ENCODE data around the gene MFN2.
"Not testable (repeated sequence)": the region's sequence is repeated elsewhere in the genome, so short reads cannot be mapped to it uniquely, and the experiment has no call there.

Gene MFN2

DNA sequence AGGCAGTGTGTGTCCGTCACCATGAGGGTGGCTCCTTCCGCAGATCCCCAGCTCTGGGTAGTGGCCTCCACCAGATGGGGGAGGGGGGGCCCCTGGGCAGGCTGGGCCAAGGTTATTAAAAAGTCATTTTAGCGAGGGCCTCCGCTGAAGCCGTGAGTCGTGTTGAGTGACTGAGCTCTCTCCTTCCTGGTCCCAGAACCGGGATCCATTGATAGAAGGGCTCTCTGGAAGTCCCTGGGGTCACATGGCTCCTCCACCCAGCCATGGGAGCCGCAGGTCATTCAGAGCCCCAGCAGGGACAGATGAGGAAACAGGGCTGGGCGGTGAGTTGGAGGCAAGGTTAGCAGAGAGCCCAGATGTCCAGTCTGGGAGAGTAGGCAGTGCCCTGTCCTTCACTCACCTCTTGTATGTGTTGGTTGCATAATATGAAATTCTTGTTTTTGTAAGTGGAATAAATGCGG is 51.9 kb downstream of the MFN2 start:
- ChIA-PET CTCF (interaction anchor here (0.7 to 1.0 kb wide), 3 partner anchors 9 to 196 kb away, joined by 3 to 4 read pairs (median 3); no protein-coding TSS in a partner anchor), POLR2A (interaction anchor here (0.6 to 4.2 kb wide), 3 partner anchors 13 to 384 kb away, joined by 4 to 32 read pairs (median 5); partner anchors contain the start of gene MIIP)
- H3K27ac ChIP-seq (ENCODE audit: extremely low read depth, low read depth, low read length) = no peak overlapping the region
- H3K4me1 ChIP-seq (ENCODE audit: control insufficient read depth, insufficient read depth, low read length) = no peaks in the 10 kb centered on the region
- no peak overlapping the region for H3K4me3 ChIP-seq (ENCODE audit: low read depth, low read length)
- TF ChIP-seq ZNF140 (tag by site-specific recombination; IDR thresholded peaks at IDR 0.05) (no peak), ZSCAN23 (tag by site-specific recombination; IDR thresholded peaks at IDR 0.05) (no peak), KLF7 (tag by site-specific recombination; IDR thresholded peaks at IDR 0.05; ENCODE audit: borderline replicate concordance) (no peak), GLI2 (tag by site-specific recombination; IDR thresholded peaks at IDR 0.05; ENCODE audit: borderline replicate concordance, low read depth) (no peak)
- TF ChIP-seq, protein P1, sequence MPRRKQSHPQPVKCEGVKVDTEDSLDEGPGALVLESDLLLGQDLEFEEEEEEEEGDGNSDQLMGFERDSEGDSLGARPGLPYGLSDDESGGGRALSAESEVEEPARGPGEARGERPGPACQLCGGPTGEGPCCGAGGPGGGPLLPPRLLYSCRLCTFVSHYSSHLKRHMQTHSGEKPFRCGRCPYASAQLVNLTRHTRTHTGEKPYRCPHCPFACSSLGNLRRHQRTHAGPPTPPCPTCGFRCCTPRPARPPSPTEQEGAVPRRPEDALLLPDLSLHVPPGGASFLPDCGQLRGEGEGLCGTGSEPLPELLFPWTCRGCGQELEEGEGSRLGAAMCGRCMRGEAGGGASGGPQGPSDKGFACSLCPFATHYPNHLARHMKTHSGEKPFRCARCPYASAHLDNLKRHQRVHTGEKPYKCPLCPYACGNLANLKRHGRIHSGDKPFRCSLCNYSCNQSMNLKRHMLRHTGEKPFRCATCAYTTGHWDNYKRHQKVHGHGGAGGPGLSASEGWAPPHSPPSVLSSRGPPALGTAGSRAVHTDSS (tag by site-specific recombination; IDR thresholded peaks at IDR 0.05) = no peak
- no peaks in the 10 kb centered on the region for H3K9me3 ChIP-seq (ENCODE audit: control insufficient read depth, insufficient read depth, low read depth, low read length)
- H3K36me3 ChIP-seq (ENCODE audit: control insufficient read depth in 2 of 2, insufficient read depth in 1 of 2, low read length in 2 of 2) = peaks cover 0 to 45% of the 10 kb centered on the region in 2 experiments; a peak in 2 of 3 replicates

DNA sequence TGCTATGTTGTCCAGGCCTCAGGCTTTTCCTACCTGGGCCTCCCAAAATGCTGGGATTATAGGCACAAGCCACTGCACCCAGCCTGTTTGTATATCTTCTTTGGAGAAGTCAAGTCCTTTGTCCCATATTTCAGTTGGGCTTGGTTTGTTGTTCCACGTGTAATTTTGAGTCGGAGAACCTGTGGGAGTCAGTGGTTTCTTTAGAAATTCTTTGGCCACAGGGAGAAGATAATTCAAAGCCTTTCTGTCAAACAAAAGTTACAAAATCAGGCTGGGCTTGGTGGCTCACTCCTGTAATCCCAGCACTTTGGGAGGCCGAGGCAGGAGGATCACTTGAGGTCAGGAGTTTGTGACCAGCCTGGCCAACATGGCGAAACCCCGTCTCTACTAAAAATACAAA is 53.2 kb downstream of the MFN2 start:
- H3K36me3 ChIP-seq (ENCODE audit: control insufficient read depth in 2 of 2, insufficient read depth in 1 of 2, low read length in 2 of 2) = peaks cover 0 to 33% of the 10 kb centered on the region in 2 experiments; a peak in 1 of 3 replicates
- CTCF ChIA-PET = interaction anchor here (1.0 kb wide), 1 partner anchor 31 kb away, joined by 3 read pairs; no protein-coding TSS in a partner anchor

DNA sequence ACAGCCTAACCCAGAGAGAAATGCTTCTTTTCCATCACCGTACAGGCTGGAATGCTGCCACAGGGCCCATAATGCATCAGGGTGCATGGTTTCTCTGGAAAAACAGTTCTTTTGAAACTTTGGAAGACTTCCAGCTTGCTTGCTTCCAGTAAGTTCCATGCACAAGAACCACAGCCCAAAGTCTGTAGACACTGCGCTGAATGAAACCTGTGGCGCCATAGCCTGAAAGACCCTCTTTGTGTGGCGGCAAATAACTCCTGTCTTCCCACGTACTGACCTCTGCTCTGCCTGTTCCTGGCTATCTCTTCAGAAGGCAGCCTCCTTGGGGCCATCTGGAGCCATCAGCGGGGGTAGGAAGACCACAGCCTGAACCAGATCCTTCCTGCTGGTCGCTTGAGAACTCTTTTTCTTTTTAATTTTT is 54.1 kb downstream of the MFN2 start:
- H3K27ac ChIP-seq (ENCODE audit: extremely low read depth, low read depth, low read length) = no peak overlapping the region

More for the DNA sequence above, 53.2 kb downstream of the MFN2 start:
- not testable (repeated sequence) for H3K27ac ChIP-seq (ENCODE audit: extremely low read depth, low read depth, low read length); H3K4me3 ChIP-seq (ENCODE audit: low read depth, low read length); H3K9me3 ChIP-seq (ENCODE audit: control insufficient read depth, insufficient read depth, low read depth, low read length); H3K4me1 ChIP-seq (ENCODE audit: control insufficient read depth, insufficient read depth, low read length)
- POLR2A ChIA-PET = interaction anchor here (0.7 kb wide), 1 partner anchor 12 kb away, joined by 3 read pairs; no protein-coding TSS in a partner anchor

DNA sequence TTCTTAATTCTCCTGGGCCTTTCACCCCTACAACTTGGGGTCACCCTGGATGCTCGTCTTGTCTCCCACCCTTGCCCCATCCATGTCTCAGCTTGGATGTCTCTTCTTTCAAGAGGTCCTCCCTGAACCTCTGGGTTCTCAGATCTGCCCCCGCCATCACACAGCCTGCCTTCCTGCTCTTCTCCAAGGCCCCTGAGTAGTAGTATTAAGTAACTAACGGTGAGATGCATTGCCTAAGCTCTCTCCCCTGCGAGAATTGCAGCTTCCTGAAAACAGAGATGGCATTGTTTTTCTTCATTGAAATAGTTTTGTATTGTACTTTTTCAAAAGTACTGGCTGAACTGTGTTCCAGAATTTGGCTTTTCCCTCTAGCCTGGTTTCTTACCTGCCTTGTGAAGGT is 55.1 kb downstream of the MFN2 start:
- CTCF ChIA-PET = no interaction called here
- Histone ChIP-seq H3K4me3 (ENCODE audit: low read depth, low read length) (no peak overlapping the region), H3K36me3 (ENCODE audit: control insufficient read depth in 2 of 2, insufficient read depth in 1 of 2, low read length in 2 of 2) (peaks cover 0 to 14% of the 10 kb centered on the region in 2 experiments; a peak in 1 of 3 replicates), H3K27ac (ENCODE audit: extremely low read depth, low read depth, low read length) (no peak overlapping the region), H3K9me3 (ENCODE audit: control insufficient read depth, insufficient read depth, low read depth, low read length) (no peaks in the 10 kb centered on the region), H3K4me1 (ENCODE audit: control insufficient read depth, insufficient read depth, low read length) (0 out of 2 replicates have a peak, but pooled peaks cover 1% of the 10 kb centered on the region)
- POLR2A ChIA-PET = no interaction called here
- TF ChIP-seq KLF7 (tag by site-specific recombination; IDR thresholded peaks at IDR 0.05; ENCODE audit: borderline replicate concordance) = no peak
- no peak for TF ChIP-seq KLF16 (tag by site-specific recombination; IDR thresholded peaks at IDR 0.05)
- TF ChIP-seq, protein P2, sequence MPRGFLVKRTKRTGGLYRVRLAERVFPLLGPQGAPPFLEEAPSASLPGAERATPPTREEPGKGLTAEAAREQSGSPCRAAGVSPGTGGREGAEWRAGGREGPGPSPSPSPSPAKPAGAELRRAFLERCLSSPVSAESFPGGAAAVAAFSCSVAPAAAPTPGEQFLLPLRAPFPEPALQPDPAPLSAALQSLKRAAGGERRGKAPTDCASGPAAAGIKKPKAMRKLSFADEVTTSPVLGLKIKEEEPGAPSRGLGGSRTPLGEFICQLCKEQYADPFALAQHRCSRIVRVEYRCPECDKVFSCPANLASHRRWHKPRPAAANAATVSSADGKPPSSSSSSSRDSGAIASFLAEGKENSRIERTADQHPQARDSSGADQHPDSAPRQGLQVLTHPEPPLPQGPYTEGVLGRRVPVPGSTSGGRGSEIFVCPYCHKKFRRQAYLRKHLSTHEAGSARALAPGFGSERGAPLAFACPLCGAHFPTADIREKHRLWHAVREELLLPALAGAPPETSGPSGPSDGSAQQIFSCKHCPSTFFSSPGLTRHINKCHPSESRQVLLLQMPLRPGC (tag by site-specific recombination; IDR thresholded peaks at IDR 0.05) = no peak
- no peak for TF ChIP-seq KLF9 (tag by site-specific recombination; IDR thresholded peaks at IDR 0.05; ENCODE audit: low read depth)
- no peak for TF ChIP-seq GLIS1 (tag by site-specific recombination; IDR thresholded peaks at IDR 0.05)

More for the DNA sequence above, 54.1 kb downstream of the MFN2 start:
- ChIA-PET POLR2A (no interaction called here), CTCF (interaction anchor here (0.6 kb wide), 2 partner anchors 41 to 1088 kb away, joined by 3 to 5 read pairs; no protein-coding TSS in a partner anchor)
- H3K36me3 ChIP-seq (ENCODE audit: control insufficient read depth in 2 of 2, insufficient read depth in 1 of 2, low read length in 2 of 2) = peaks cover 0 to 23% of the 10 kb centered on the region in 2 experiments; a peak in 1 of 3 replicates
- H3K4me3 ChIP-seq (ENCODE audit: low read depth, low read length) = no peak overlapping the region
- TF ChIP-seq ZNF548 (tag by site-specific recombination; IDR thresholded peaks at IDR 0.05) = no peak
- no peak for TF ChIP-seq ZNF2 (tag by site-specific recombination; IDR thresholded peaks at IDR 0.05)
- TF ChIP-seq ZNF473 (tag by site-specific recombination; IDR thresholded peaks at IDR 0.05) = no peak
- TF ChIP-seq ZNF768 (tag by site-specific recombination; IDR thresholded peaks at IDR 0.05) = no peak
- no peak for TF ChIP-seq ZBTB21 (tag by site-specific recombination; IDR thresholded peaks at IDR 0.05)
- TF ChIP-seq YY1 (tag by site-specific recombination; IDR thresholded peaks at IDR 0.05) = no peak
- TF ChIP-seq ZNF114 (tag by site-specific recombination; IDR thresholded peaks at IDR 0.05) = no peak
- TF ChIP-seq ZNF514 (tag by site-specific recombination; IDR thresholded peaks at IDR 0.05) = no peak
- TF ChIP-seq, protein P3, sequence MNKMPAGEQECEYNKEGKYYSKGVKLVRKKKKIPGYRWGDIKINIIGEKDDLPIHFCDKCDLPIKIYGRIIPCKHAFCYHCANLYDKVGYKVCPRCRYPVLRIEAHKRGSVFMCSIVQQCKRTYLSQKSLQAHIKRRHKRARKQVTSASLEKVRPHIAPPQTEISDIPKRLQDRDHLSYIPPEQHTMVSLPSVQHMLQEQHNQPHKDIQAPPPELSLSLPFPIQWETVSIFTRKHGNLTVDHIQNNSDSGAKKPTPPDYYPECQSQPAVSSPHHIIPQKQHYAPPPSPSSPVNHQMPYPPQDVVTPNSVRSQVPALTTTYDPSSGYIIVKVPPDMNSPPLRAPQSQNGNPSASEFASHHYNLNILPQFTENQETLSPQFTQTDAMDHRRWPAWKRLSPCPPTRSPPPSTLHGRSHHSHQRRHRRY (tag by site-specific recombination; IDR thresholded peaks at IDR 0.05) = no peak
- TF ChIP-seq TRIM28 (IDR thresholded peaks at IDR 0.05; ENCODE audit: borderline replicate concordance, low read length) = no peak
- TF ChIP-seq ZNF350 (tag by site-specific recombination; IDR thresholded peaks at IDR 0.05) = no peak
- TF ChIP-seq ZNF311 (tag by site-specific recombination; IDR thresholded peaks at IDR 0.05; ENCODE audit: borderline replicate concordance) = no peak
- no peak for TF ChIP-seq ZNF658 (tag by site-specific recombination; IDR thresholded peaks at IDR 0.05)
- TF ChIP-seq ZNF423 (tag by site-specific recombination; IDR thresholded peaks at IDR 0.05) = no peak
- TF ChIP-seq, protein P4, sequence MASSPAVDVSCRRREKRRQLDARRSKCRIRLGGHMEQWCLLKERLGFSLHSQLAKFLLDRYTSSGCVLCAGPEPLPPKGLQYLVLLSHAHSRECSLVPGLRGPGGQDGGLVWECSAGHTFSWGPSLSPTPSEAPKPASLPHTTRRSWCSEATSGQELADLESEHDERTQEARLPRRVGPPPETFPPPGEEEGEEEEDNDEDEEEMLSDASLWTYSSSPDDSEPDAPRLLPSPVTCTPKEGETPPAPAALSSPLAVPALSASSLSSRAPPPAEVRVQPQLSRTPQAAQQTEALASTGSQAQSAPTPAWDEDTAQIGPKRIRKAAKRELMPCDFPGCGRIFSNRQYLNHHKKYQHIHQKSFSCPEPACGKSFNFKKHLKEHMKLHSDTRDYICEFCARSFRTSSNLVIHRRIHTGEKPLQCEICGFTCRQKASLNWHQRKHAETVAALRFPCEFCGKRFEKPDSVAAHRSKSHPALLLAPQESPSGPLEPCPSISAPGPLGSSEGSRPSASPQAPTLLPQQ (tag by site-specific recombination; IDR thresholded peaks at IDR 0.05) = no peak
- H3K4me1 ChIP-seq (ENCODE audit: control insufficient read depth, insufficient read depth, low read length) = no peaks in the 10 kb centered on the region
- no peaks in the 10 kb centered on the region for H3K9me3 ChIP-seq (ENCODE audit: control insufficient read depth, insufficient read depth, low read depth, low read length)
